A549 (cell line): Measurements from ENCODE around the gene AMZ2.

Experiments
- CTCF ChIP-seq: fragments of >200 bp; sonication (Bioruptor Twin); formaldehyde crosslinking; IDR thresholded peaks from 3 replicates; pipeline ENCODE4 v1.5.1; 2016
- EP300 ChIP-seq, 2 experiments: fragments of >200 bp; sonication (Bioruptor Twin); formaldehyde crosslinking; IDR thresholded peaks; 2 replicates in 1 of 2; 3 replicates in 1 of 2; pipeline ENCODE4 v1.6.1; 2016 to 2017
- KDM1A ChIP-seq: fragments of 200-600 bp; sonication (generic); IDR thresholded peaks from 2 replicates; pipeline ENCODE4 v1.6.1; 2016; ENCODE audit warnings: low read depth, mild to moderate bottlenecking
- POLR2A ChIP-seq: IDR thresholded peaks from 2 replicates; pipeline ENCODE4 v1.6.1; 2012; ENCODE audit warnings: mild to moderate bottlenecking, low read length

DNA sequence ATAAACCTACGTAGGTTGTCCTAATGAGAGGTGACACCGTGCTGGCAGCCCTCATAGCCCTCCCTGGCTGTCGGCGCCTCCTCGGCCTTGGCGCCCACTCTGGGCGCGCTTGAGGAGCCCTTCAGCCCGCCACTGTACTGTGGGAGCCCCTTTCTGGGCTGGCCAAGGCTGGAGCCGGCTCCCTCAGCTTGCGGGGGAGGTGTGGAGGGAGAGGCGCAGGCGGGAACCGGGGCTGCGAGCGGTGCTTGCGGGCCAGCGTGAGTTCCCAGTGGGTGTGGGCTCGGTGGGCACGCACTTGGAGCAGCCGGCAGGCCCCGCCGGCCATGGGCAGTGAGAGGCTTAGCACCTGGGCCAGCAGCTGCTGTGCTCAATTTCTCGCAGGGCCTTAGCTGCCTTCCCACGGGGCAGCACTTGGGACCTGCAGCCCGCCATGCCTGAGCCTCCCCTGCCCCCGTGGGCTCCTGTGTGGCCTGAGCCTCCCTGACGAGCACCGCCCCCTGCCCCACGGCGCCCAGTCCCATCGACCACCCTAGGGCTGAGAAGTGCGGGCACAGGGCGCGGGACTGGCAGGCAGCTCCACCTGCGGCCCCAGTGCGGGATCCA, 40.1 kb upstream of the AMZ2 start:
- TF ChIP-seq POLR2A (no peak), CTCF (no peak), KDM1A (no peak), EP300 (IDR thresholded peaks at IDR 0.05) (no peak)
